ENCODE measurements around the gene RABGGTA. TPM values are rescaled to one million over a fixed set of nuclear protein-coding genes. Genes with fewer than 3 reads are reported as not detected.

RABGGTA gene
- total and polyA plus RNA-seq, 2 donors (not counting 1 experiment from before 2014, with no cell fraction given) = 70.1 to 159 TPM

GRCh38 chr14:24307575-24308341 is 36.4 kb upstream of the RABGGTA start, which contains the start of gene CIDEB:
CIDEB (minus strand) TSS chr14:24307977; CDS start chr14:24307858, 119 bp downstream.
- no peaks in the 10 kb centered on the region for H3K9me3 ChIP-seq (ENCODE audit: control extremely low read depth in 1 of 3, control insufficient read depth in 2 of 3, insufficient read depth in 1 of 3, low read length in 2 of 3)
- POLR2A ChIA-PET = interaction anchor here (0.8 to 1.6 kb wide), 3 partner anchors 8 to 66 kb away, joined by 4 to 12 read pairs (median 6); partner anchors contain the start of genes DHRS1, NOP9 and TINF2
- CTCF ChIA-PET = interaction anchor here (0.7 to 9.4 kb wide), 50 partner anchors 10 to 688 kb away, joined by 3 to 116 read pairs (median 4); partner anchors contain the start of genes CBLN3, CHMP4A, DCAF11 and DHRS1
- H3K36me3 ChIP-seq (replicated peaks in 1 of 2; ENCODE audit: control extremely low read depth in 1 of 2, control insufficient read depth in 1 of 2, extremely low read depth in 1 of 2, insufficient read depth in 2 of 2, low read length in 1 of 2) = peaks cover 3 to 58% of the 10 kb centered on the region in 2 experiments
- Mint-ChIP-seq H3K4me1 (peaks cover 38% of the 10 kb centered on the region), H3K9me3 (ENCODE audit: insufficient read depth) (no peaks in the 10 kb centered on the region), H3K4me3 (no peak within 1 kb of the TSS), H3K27me3 (no peaks in the 10 kb centered on the region), H3K27ac (peak within 1 kb of the TSS; percentile 51)
- no peak within 1 kb of the TSS for H3K27ac ChIP-seq (ENCODE audit: low read length in 2 of 2)
- no peak for TF ChIP-seq EZH2 (IDR thresholded peaks at IDR 0.05; ENCODE audit: borderline replicate concordance, insufficient read depth, low read depth, low read length, poor library complexity, severe bottlenecking)
- TF ChIP-seq, protein P1, sequence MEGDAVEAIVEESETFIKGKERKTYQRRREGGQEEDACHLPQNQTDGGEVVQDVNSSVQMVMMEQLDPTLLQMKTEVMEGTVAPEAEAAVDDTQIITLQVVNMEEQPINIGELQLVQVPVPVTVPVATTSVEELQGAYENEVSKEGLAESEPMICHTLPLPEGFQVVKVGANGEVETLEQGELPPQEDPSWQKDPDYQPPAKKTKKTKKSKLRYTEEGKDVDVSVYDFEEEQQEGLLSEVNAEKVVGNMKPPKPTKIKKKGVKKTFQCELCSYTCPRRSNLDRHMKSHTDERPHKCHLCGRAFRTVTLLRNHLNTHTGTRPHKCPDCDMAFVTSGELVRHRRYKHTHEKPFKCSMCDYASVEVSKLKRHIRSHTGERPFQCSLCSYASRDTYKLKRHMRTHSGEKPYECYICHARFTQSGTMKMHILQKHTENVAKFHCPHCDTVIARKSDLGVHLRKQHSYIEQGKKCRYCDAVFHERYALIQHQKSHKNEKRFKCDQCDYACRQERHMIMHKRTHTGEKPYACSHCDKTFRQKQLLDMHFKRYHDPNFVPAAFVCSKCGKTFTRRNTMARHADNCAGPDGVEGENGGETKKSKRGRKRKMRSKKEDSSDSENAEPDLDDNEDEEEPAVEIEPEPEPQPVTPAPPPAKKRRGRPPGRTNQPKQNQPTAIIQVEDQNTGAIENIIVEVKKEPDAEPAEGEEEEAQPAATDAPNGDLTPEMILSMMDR (IDR thresholded peaks at IDR 0.05) = peak; percentile 90
- H3K4me3 ChIP-seq (ENCODE audit: control extremely low read depth in 1 of 5, extremely low read depth in 1 of 5, insufficient read depth in 1 of 5, low read depth in 2 of 5, low read length in 4 of 5) = no peak within 1 kb of the TSS
- H3K27me3 ChIP-seq (replicated peaks in 1 of 4; ENCODE audit: control extremely low read depth in 1 of 4, control insufficient read depth in 3 of 4, insufficient read depth in 4 of 4, low read length in 3 of 4) = no peaks in the 10 kb centered on the region
- DNase-seq (peak; percentile 81), ATAC-seq (ENCODE audit: low read depth) (no peak)
- H3K4me1 ChIP-seq (ENCODE audit: control insufficient read depth in 2 of 2, insufficient read depth in 2 of 2, low read length in 2 of 2) = peaks cover 22 to 36% of the 10 kb centered on the region in 2 donors
- H3K4me2 ChIP-seq (replicated peaks; ENCODE audit: low read depth, low read length, poor library complexity, severe bottlenecking) = no peak within 1 kb of the TSS
- H2AFZ ChIP-seq (ENCODE audit: insufficient read depth, low read depth, low read length, poor library complexity, severe bottlenecking) = no peak within 1 kb of the TSS
- no peak within 1 kb of the TSS for H3K9ac ChIP-seq (ENCODE audit: low read length)
- H4K20me1 ChIP-seq (ENCODE audit: control insufficient read depth, insufficient read depth, low read length, poor library complexity, severe bottlenecking) = peaks cover 32% of the 10 kb centered on the region
- 58% methylated on average over 6 of the region's 6 CpGs for WGBS (ENCODE audit: insufficient coverage)
- peaks cover 25% of the 10 kb centered on the region for H3K79me2 ChIP-seq (ENCODE audit: control insufficient read depth, insufficient read depth, low read length)
- intact Hi-C loops (cut with micrococcal nuclease) = loop anchor here (1.0 kb wide), 3 partner anchors 8 to 91 kb away; partner anchors contain the start of genes DHRS1, MDP1, NOP9 and RABGGTA

GRCh38 chr14:24307156-24307574 is 35.8 kb upstream of the RABGGTA start:
- Mint-ChIP-seq H3K27ac (no peak overlapping the region), H3K4me3 (no peak overlapping the region), H3K9me3 (ENCODE audit: insufficient read depth) (no peaks in the 10 kb centered on the region), H3K27me3 (no peaks in the 10 kb centered on the region), H3K4me1 (peaks cover 32% of the 10 kb centered on the region)
- Histone ChIP-seq H3K79me2 (ENCODE audit: control insufficient read depth, insufficient read depth, low read length) (peaks cover 29% of the 10 kb centered on the region), H3K9ac (ENCODE audit: low read length) (no peak overlapping the region), H3K4me1 (ENCODE audit: control insufficient read depth in 2 of 2, insufficient read depth in 2 of 2, low read length in 2 of 2) (peaks cover 17 to 30% of the 10 kb centered on the region in 2 donors), H3K4me3 (ENCODE audit: control extremely low read depth in 1 of 5, extremely low read depth in 1 of 5, insufficient read depth in 1 of 5, low read depth in 2 of 5, low read length in 4 of 5) (no peak overlapping the region), H3K27ac (ENCODE audit: low read length in 2 of 2) (no peak overlapping the region), H3K9me3 (ENCODE audit: control extremely low read depth in 1 of 3, control insufficient read depth in 2 of 3, insufficient read depth in 1 of 3, low read length in 2 of 3) (no peaks in the 10 kb centered on the region), H3K27me3 (replicated peaks in 1 of 4; ENCODE audit: control extremely low read depth in 1 of 4, control insufficient read depth in 3 of 4, insufficient read depth in 4 of 4, low read length in 3 of 4) (no peaks in the 10 kb centered on the region), H2AFZ (ENCODE audit: insufficient read depth, low read depth, low read length, poor library complexity, severe bottlenecking) (no peak overlapping the region), H3K4me2 (replicated peaks; ENCODE audit: low read depth, low read length, poor library complexity, severe bottlenecking) (no peak overlapping the region), H3K36me3 (replicated peaks in 1 of 2; ENCODE audit: control extremely low read depth in 1 of 2, control insufficient read depth in 1 of 2, extremely low read depth in 1 of 2, insufficient read depth in 2 of 2, low read length in 1 of 2) (peaks cover 3 to 63% of the 10 kb centered on the region in 2 experiments), H4K20me1 (ENCODE audit: control insufficient read depth, insufficient read depth, low read length, poor library complexity, severe bottlenecking) (peaks cover 32% of the 10 kb centered on the region)
- DNase-seq (no peak), ATAC-seq (ENCODE audit: low read depth) (no peak)
- ChIA-PET POLR2A (no interaction called here), CTCF (interaction anchor here (0.7 to 9.4 kb wide), 31 partner anchors 9 to 687 kb away, joined by 3 to 116 read pairs (median 9); partner anchors contain the start of genes CBLN3, CHMP4A, DHRS1 and EMC9)
- intact Hi-C loops (cut with micrococcal nuclease) = no loop called here
- TF ChIP-seq EZH2 (IDR thresholded peaks at IDR 0.05; ENCODE audit: borderline replicate concordance, insufficient read depth, low read depth, low read length, poor library complexity, severe bottlenecking) = no peak
- TF ChIP-seq, protein P1 (IDR thresholded peaks at IDR 0.05) = no peak
- WGBS (ENCODE audit: insufficient coverage) = 88% methylated on average over 11 of the region's 11 CpGs
